Middle frontal gyrus (tissue), 1 donor: Measurements from ENCODE around the gene P3H4.

Source experiments
- DNase-seq: peaks from one replicate; pipeline ENCODE4 v3.0.0-alpha.2; 2015; ENCODE audit warnings: low spot score; ENCODE audit errors: extremely low spot score

The P3H4 gene

DNA sequence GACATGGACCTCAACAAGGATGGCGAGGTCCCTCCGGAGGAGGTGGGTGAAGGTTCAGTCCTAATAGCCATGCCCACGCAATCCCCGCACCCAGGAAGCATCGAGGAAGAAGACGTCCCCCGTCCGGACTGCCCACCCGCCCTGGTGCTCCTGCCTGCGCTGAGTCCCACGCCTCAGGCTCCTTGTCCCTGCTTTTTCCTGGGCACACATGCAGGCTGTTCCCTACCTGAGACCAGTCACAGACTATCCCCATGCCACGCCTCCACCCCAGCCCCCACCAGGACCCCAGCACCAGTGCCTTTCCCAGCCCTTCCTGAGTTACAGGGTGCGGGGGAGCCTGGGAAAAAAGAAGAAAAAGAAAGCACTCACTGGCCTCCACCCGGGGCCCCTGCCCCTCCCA, 10.0 kb upstream of the P3H4 start:
- DNase-seq = no peak

DNA sequence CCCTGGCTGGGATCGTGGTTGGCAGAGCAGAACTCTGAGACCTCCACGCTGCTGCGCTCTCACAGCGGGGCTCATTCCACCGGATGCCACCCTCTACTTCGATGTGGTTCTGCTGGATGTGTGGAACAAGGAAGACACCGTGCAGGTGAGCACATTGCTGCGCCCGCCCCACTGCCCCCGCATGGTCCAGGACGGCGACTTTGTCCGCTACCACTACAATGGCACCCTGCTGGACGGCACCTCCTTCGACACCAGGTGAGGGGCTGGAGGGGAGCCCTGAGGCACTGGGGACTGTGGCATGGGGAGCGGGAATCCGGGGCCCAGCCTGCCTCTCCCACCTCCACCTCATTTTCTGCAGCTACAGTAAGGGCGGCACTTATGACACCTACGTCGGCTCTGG, 6.3 kb upstream of the P3H4 start:
- DNase-seq = no peak

GRCh38 chr17:41816637-41817320, 5.0 kb upstream of the P3H4 start:
- DNase-seq = no peak

GRCh38 chr17:41814195-41814594, 2.4 kb upstream of the P3H4 start:
- no peak for DNase-seq

DNA sequence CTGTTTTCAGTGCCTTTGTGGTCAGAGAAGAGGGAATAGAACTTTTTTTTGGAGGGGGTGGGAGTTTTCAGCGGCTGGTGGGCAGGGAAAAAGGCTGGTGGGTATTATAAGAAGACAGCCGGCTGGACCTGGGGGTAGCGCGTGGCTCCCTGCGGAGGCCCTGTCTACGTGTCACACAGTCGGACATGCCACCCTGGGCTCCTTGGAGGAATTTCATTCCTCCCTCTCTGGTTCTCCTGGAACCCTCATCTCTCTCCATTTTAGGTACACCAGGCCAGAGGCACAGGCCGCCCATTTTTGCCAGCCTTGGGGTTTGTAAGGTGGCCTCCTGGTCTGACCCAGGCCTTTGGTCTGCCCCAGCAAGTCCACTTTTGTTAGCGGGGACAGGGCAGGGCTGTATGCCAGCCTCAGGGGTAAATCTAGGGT, 2.0 kb upstream of the P3H4 start:
- DNase-seq = no peak

GRCh38 chr17:41813152-41813680, 1.5 kb upstream of the P3H4 start:
- no peak for DNase-seq

- DNase-seq = no peak
Measured at GRCh38 chr17:41812381-41813151, 817 bp upstream of the P3H4 start, which contains the start of gene FKBP10. TSS of gene FKBP10 (plus strand) at chr17:41813004. CDS start at chr17:41813035, 31 bp downstream.

DNA sequence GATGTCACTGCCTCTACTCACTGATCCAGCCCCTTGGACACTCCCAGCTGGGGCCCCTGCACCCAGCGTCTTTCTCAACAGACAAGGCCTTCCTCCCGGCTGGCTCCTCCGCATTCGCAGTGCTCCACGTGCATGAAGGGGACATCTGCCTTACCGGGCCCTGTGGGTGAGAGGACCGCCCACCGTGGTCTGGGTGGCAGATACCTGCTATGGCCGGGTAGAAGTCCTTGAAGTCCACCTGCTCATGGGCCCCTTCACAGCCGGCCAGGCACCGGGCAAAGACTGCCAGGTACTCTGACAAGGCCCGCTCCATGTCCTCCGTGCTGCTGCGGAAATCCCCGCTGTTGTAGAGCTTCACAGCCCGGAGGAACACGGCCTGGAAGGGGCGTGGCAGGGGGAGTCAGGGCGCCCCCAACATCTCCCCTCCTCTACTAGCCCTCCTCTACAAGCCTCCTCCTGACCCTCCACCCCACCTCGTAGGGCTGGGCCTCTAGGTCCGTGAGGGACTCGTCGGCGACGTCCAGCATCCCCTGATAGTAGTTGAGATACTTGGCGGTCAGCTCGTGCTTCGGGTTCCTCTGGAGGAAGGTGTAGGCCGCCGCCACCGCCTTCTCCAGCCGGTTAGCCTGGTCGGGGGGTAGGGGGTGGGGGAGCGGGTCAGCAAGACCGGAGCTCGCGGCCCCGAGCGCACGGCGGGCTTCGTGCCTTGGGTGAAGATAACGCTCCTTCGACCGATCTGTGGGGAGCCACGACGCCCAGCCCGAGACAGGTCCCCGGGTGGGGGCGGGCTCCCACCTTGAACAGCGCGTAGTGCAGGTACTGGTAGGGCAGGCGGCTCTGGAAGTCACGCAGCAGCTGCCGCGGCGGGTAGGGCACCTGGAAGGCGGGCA, 845 bp downstream of the P3H4 start:
- no peak for DNase-seq

DNA sequence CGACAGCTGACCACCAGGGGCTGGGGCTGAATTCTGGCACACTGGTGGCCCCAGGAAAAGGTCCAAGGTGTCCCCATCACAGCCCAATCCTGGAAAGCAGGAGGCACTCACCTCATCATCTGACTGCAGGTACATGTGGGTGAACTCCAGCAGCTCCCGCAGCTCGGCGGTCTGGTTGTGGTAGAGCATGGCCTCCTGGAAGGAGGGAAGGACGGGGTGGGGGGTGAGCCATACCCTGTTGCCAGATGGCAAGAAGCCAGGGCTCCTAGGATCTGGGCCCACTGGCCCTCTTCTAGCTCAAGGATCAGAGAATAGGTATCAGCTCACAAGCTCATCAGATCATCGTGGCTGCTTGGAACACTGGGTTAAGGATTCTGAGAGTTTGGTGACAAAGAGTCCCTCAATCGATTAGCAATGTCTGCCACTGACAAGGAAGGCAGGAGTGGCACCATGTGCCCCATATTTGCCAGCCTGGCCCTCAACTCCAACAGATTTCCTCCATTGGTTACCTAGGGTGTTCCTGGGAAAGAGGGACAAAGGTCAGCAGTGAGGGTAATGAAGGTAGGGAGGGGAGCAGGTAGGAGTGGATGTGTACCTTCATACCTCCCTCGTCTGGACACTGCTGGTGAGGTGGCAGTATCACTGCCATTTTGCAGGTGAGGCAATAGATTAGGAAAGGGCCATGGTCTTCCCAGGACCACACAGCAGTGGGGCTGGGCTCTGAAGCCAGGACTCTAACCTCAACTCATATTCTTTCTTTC, 4.9 kb downstream of the P3H4 start:
- DNase-seq = no peak

GRCh38 chr17:41803049-41804020, 8.4 kb downstream of the P3H4 start:
- DNase-seq = no peak

- peak; percentile 57 for DNase-seq
Measured at GRCh38 chr17:41801374-41802271, 10.1 kb downstream of the P3H4 start.

DNA sequence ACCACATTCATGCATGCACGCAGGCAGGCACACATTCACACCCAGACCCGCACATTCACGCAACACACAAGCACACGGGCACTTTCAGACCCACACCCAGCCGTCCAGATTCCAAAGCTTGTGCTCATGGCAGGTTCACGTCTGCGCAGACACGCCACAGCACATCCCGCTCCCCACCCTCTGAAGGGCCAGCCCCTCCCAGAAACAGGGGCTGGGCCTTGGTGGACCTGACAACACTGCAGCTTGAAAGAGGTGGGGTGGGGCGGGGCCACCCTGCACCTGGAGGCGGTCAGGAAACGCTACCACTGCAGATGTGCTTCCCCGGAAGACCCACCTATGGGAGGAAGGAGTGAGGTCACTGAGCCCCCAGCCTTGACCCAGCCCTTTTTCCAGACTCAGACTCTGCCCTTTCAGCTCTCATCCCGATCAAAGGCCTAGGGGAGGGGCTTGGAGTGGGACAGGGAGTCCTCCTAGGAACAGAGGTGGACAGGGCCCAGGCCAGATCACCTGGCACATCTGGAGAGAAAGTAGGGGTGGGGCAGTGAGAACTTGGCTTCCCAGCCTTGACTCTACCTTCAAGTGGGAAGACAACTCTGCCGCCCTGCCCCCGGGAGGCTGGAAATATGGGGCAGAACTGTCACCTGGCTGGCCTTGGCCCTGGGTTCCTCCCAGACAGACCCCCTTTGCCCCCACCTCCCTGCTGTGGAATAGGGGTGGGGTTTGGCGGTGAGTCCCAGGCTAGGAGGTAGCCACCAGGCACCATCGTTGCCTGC, 11.0 kb downstream of the P3H4 start:
- DNase-seq = no peak

- no peak for DNase-seq
Measured at GRCh38 chr17:41799366-41799765, 12.4 kb downstream of the P3H4 start.

GRCh38 chr17:41797377-41797776, 14.4 kb downstream of the P3H4 start:
- DNase-seq = no peak

- no peak for DNase-seq
Measured at GRCh38 chr17:41796121-41796895, 15.4 kb downstream of the P3H4 start.

DNA sequence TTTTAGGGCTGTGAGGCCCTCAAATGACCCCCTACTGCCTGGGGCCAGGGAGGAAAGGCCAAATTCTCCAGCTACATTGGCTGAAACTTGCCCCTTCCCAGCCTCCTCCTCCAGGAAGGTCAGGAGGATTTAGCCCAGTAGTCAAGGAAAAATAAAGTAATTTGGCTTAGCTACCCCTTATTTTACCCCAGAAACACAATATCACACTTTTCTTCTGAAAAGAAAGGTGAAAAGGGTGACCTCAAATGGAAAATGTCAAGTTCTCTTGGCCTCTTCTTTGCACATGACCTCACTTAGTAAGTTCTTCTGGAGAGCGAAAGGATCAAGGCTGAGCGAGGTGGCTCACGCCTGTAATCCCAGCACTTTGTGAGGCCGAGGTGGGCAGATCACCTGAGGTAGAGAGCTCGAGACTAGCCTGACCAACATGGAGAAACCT, 17.2 kb downstream of the P3H4 start:
- no peak for DNase-seq
